GM18508 (cell line): Measurements from ENCODE around the gene LANCL2.
"Not testable (repeated sequence)": the region's sequence is repeated elsewhere in the genome, so short reads cannot be mapped to it uniquely, and the experiment has no call there.

Experiments used
- ATAC-seq: cut with Tn5 transposase; IDR thresholded peaks from one replicate; pipeline ENCODE4 v1.9.1; 2021; ENCODE audit warnings: moderate number of reproducible peaks; ENCODE audit not compliant: insufficient read depth, unreplicated experiment

LANCL2 gene

GRCh38 chr7:55464422-55464821 is 99.3 kb downstream of the LANCL2 start:
- ATAC-seq, result no peak

GRCh38 chr7:55465691-55466090 is 100.6 kb downstream of the LANCL2 start:
- ATAC-seq, result no peak

- no peak for ATAC-seq
Measured at GRCh38 chr7:55467047-55467593, 102.0 kb downstream of the LANCL2 start.

GRCh38 chr7:55468495-55468894 is 103.4 kb downstream of the LANCL2 start:
- ATAC-seq, result no peak

- no peak for ATAC-seq
Measured at GRCh38 chr7:55469271-55469681, 104.1 kb downstream of the LANCL2 start.

- ATAC-seq, result no peak
Measured at GRCh38 chr7:55469721-55470120, 104.6 kb downstream of the LANCL2 start.

- no peak for ATAC-seq
Measured at GRCh38 chr7:55470261-55470660, 105.1 kb downstream of the LANCL2 start.

GRCh38 chr7:55471594-55471993 is 106.5 kb downstream of the LANCL2 start:
- not testable (repeated sequence) for ATAC-seq

GRCh38 chr7:55472406-55472805 is 107.3 kb downstream of the LANCL2 start:
- not testable (repeated sequence) for ATAC-seq

- no peak for ATAC-seq
Measured at GRCh38 chr7:55472928-55473725, 108.0 kb downstream of the LANCL2 start.

GRCh38 chr7:55473932-55474331 is 108.8 kb downstream of the LANCL2 start:
- ATAC-seq, result no peak

GRCh38 chr7:55474944-55475854 is 110.1 kb downstream of the LANCL2 start:
- ATAC-seq, result no peak

- ATAC-seq, result no peak
Measured at GRCh38 chr7:55475855-55476803, 111.0 kb downstream of the LANCL2 start.

- no peak for ATAC-seq
Measured at GRCh38 chr7:55476852-55477780, 112.0 kb downstream of the LANCL2 start.

GRCh38 chr7:55477781-55478374 is 112.7 kb downstream of the LANCL2 start:
- no peak for ATAC-seq

GRCh38 chr7:55478700-55479099 is 113.6 kb downstream of the LANCL2 start:
- no peak for ATAC-seq

GRCh38 chr7:55481155-55481554 is 116.0 kb downstream of the LANCL2 start:
- ATAC-seq, result no peak

- ATAC-seq, result no peak
Measured at GRCh38 chr7:55483046-55483445, 117.9 kb downstream of the LANCL2 start.
